ENCODE measurements around the gene CAMTA1. TPM values are rescaled to one million over a fixed set of nuclear protein-coding genes. Genes with fewer than 3 reads are reported as not detected.

The CAMTA1 gene
- total RNA-seq, 1 experiment from 2014 or later = 85.2 TPM

DNA sequence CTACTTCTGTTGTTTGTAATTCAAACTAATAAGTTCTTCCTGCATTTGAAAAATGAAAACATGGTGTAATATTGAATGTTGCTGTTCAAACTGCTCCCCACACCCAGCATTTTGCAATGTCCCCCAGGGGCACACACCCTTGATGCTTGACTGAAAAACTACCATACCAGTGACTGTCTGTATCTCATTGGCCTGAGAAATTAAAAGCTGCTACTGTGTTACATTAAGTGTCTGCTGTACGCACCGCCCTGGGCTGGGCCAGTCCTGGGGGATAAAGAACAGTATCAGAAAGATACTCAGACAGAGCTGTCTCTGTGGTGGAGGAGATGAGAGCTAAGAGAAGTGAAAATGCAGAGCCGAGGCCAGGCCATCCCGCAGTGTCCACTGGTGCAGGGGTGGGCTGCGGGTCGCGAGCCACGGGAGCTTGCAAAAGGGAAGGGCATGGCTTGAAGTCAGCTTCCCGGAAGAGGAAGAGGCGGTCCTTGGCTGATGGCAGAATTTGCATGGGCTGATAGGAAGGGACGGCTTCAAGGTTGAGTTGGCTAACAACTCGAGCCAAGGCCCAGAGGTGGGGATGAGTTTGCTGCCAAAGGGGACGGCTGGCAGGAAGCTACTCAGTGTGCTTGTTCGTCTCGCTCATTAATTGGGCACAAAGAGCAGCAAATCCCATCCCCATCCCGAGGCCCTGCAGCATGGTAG lies 656.0 kb downstream of the CAMTA1 start:
- no peak for TF ChIP-seq EZH2 (IDR thresholded peaks at IDR 0.05; ENCODE audit: borderline replicate concordance, low read depth, low read length, poor library complexity, severe bottlenecking)
- TF ChIP-seq CTCF (conservative IDR thresholded peaks at IDR 0.05; ENCODE audit: low read depth, low read length) = no peak
- no peak for DNase-seq (ENCODE audit: low spot score)
- Histone ChIP-seq H3K27me3 (replicated peaks; ENCODE audit: insufficient read depth, low read depth, low read length, poor library complexity) (no peaks in the 10 kb centered on the region), H3K4me1 (ENCODE audit: insufficient read depth, low read length, poor library complexity, severe bottlenecking) (peaks cover 7% of the 10 kb centered on the region), H3K9me3 (ENCODE audit: low read depth, low read length, poor library complexity, severe bottlenecking) (no peaks in the 10 kb centered on the region), H3K36me3 (ENCODE audit: insufficient read depth, low read length, poor library complexity, severe bottlenecking) (no peaks in the 10 kb centered on the region), H3K4me3 (ENCODE audit: low read depth, low read length, poor library complexity, severe bottlenecking) (no peak overlapping the region), H3K27ac (ENCODE audit: low read depth, low read length, poor library complexity, severe bottlenecking) (no peak overlapping the region)
- ChIA-PET CTCF (no interaction called here), POLR2A (ENCODE audit: low non-redundant PET) (no interaction called here)
- BruUV-seq (replicated peaks) = no TSS peak
- intact Hi-C loops (cut with micrococcal nuclease; ENCODE audit: unreplicated experiment) = no loop called here

GRCh38 chr1:7442036-7442435 lies 656.8 kb downstream of the CAMTA1 start:
- ChIA-PET POLR2A (ENCODE audit: low non-redundant PET) (no interaction called here), CTCF (no interaction called here)
- H3K36me3 ChIP-seq (ENCODE audit: insufficient read depth, low read length, poor library complexity, severe bottlenecking) = no peaks in the 10 kb centered on the region
- H3K27ac ChIP-seq (ENCODE audit: low read depth, low read length, poor library complexity, severe bottlenecking) = no peak overlapping the region
- H3K4me3 ChIP-seq (ENCODE audit: low read depth, low read length, poor library complexity, severe bottlenecking) = no peak overlapping the region
- H3K27me3 ChIP-seq (replicated peaks; ENCODE audit: insufficient read depth, low read depth, low read length, poor library complexity) = no peaks in the 10 kb centered on the region
- no peak for DNase-seq (ENCODE audit: low spot score)
- intact Hi-C loops (cut with micrococcal nuclease; ENCODE audit: unreplicated experiment) = no loop called here
- TF ChIP-seq CTCF (conservative IDR thresholded peaks at IDR 0.05; ENCODE audit: low read depth, low read length) = no peak
- no peak for TF ChIP-seq EZH2 (IDR thresholded peaks at IDR 0.05; ENCODE audit: borderline replicate concordance, low read depth, low read length, poor library complexity, severe bottlenecking)
- H3K9me3 ChIP-seq (ENCODE audit: low read depth, low read length, poor library complexity, severe bottlenecking) = no peaks in the 10 kb centered on the region
- peaks cover 7% of the 10 kb centered on the region for H3K4me1 ChIP-seq (ENCODE audit: insufficient read depth, low read length, poor library complexity, severe bottlenecking)
- no TSS peak for BruUV-seq (replicated peaks)

DNA sequence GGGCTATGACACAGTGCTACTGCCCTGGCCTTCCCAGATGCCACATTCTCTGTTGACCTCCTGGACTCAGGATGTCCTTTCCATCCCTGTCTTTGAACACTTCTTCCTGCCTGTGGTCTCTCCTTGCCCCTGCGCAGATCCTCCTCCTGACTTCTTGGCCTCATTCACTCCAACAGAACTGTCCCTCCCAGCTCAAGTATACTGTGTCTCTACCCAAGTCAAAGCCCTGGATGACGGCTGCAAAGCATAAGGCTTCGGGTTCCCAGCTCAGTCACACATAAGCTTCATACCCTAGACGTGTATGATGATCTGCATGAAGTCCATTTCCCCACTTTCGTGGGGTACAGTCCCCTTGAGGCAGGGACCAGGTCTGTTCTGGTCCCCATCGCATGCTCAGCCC lies 657.7 kb downstream of the CAMTA1 start:
- H3K27me3 ChIP-seq (replicated peaks; ENCODE audit: insufficient read depth, low read depth, low read length, poor library complexity) = no peaks in the 10 kb centered on the region
- TF ChIP-seq EZH2 (IDR thresholded peaks at IDR 0.05; ENCODE audit: borderline replicate concordance, low read depth, low read length, poor library complexity, severe bottlenecking) = no peak
- TF ChIP-seq CTCF (conservative IDR thresholded peaks at IDR 0.05; ENCODE audit: low read depth, low read length) = no peak
- no peak overlapping the region for H3K27ac ChIP-seq (ENCODE audit: low read depth, low read length, poor library complexity, severe bottlenecking)
- intact Hi-C loops (cut with micrococcal nuclease; ENCODE audit: unreplicated experiment) = no loop called here
- no peaks in the 10 kb centered on the region for H3K36me3 ChIP-seq (ENCODE audit: insufficient read depth, low read length, poor library complexity, severe bottlenecking)
- peaks cover 7% of the 10 kb centered on the region for H3K4me1 ChIP-seq (ENCODE audit: insufficient read depth, low read length, poor library complexity, severe bottlenecking)
- ChIA-PET CTCF (no interaction called here), POLR2A (ENCODE audit: low non-redundant PET) (no interaction called here)
- H3K4me3 ChIP-seq (ENCODE audit: low read depth, low read length, poor library complexity, severe bottlenecking) = no peak overlapping the region
- no TSS peak for BruUV-seq (replicated peaks)
- no peak for DNase-seq (ENCODE audit: low spot score)
- no peaks in the 10 kb centered on the region for H3K9me3 ChIP-seq (ENCODE audit: low read depth, low read length, poor library complexity, severe bottlenecking)

Measured in A673 (cell line).